Uterus (tissue), 2 donors: Measurements from ENCODE around the gene DPP10.
"Not testable (repeated sequence)": the region's sequence is repeated elsewhere in the genome, so short reads cannot be mapped to it uniquely, and the experiment has no call there.

Source experiments
- CTCF ChIP-seq, 4 experiments: fragments of 200-600 bp in 2 of 4; fragments of 450-650 bp in 2 of 4; sonication (generic) in 2 of 4; IDR thresholded peaks; one replicate each; pipeline ENCODE4 v1.5.1; 2016 to 2019; ENCODE audit warnings: antibody characterized with exemption in 4 of 4, mild to moderate bottlenecking in 2 of 4, moderate library complexity in 1 of 4
- POLR2A ChIP-seq, 2 donors: fragments of 450-650 bp; IDR thresholded peaks; one replicate each; pipeline ENCODE4 v1.6.1; 2016; ENCODE audit warnings: antibody characterized with exemption in 2 of 2, mild to moderate bottlenecking in 1 of 2, moderate library complexity in 1 of 2

GRCh38 chr2:115086051-115086620, 643.7 kb downstream of the DPP10 start:
- not testable (repeated sequence) for TF ChIP-seq CTCF, POLR2A (IDR thresholded peaks at IDR 0.05)
